Brain microvascular endothelial cell (primary cell): ENCODE results near the gene HABP4.
A peak's percentile ranks its signal among the peaks of the same experiment; 100 is the strongest.

Experiments used
- DNase-seq: peaks from one replicate; pipeline ENCODE4 v3.0.0-alpha.2; 2020
- H3K27ac ChIP-seq: fragments of 250-450 bp; sonication (Bioruptor Pico); 2 replicates; pipeline ENCODE4 v1.5.1; 2020; ENCODE audit warnings: mild to moderate bottlenecking, moderate library complexity
- H3K27me3 ChIP-seq: fragments of 250-450 bp; sonication (Bioruptor Pico); replicated peaks from 2 replicates; pipeline ENCODE4 v1.5.1; 2020; ENCODE audit warnings: mild to moderate bottlenecking
- H3K36me3 ChIP-seq: fragments of 250-450 bp; sonication (Bioruptor Pico); replicated peaks from 2 replicates; pipeline ENCODE4 v1.5.1; 2020; ENCODE audit warnings: mild to moderate bottlenecking
- H3K4me3 ChIP-seq: 2 replicates; pipeline ENCODE4 v1.5.1; 2011; ENCODE audit warnings: low read depth, mild to moderate bottlenecking, control low read depth, low read length, moderate library complexity
- CTCF ChIP-seq: IDR thresholded peaks from 2 replicates; pipeline ENCODE4 v1.5.1; 2011; ENCODE audit warnings: low read depth, mild to moderate bottlenecking, moderate library complexity, low read length, control low read depth, inconsistent platforms; ENCODE audit errors: missing control alignments
- in situ Hi-C: cut with HindIII; loops from 2 replicates; pipeline ENCODE4 v1.10.0; 2017; ENCODE audit warnings: low sequenced_read_pairs, low pct_ligation_motif_present

The HABP4 gene

GRCh38 chr9:96413302-96414221 lies 36.4 kb upstream of the HABP4 start:
- no peak for TF ChIP-seq CTCF
- Histone ChIP-seq H3K4me3 (no peak overlapping the region), H3K27ac (no peak overlapping the region), H3K36me3 (no peaks in the 10 kb centered on the region), H3K27me3 (no peaks in the 10 kb centered on the region)
- in situ Hi-C loops: no loop called here
- no peak for DNase-seq

- Histone ChIP-seq H3K27ac (peak overlapping the region; percentile 61), H3K27me3 (no peaks in the 10 kb centered on the region), H3K36me3 (no peaks in the 10 kb centered on the region), H3K4me3 (peak overlapping the region; percentile 93)
- peak; percentile 66 for DNase-seq
- peak; percentile 27 for TF ChIP-seq CTCF
- in situ Hi-C loops: no loop called here
These were observed 32.9 kb upstream of the HABP4 start for GRCh38 chr9:96417051-96417586.

DNA sequence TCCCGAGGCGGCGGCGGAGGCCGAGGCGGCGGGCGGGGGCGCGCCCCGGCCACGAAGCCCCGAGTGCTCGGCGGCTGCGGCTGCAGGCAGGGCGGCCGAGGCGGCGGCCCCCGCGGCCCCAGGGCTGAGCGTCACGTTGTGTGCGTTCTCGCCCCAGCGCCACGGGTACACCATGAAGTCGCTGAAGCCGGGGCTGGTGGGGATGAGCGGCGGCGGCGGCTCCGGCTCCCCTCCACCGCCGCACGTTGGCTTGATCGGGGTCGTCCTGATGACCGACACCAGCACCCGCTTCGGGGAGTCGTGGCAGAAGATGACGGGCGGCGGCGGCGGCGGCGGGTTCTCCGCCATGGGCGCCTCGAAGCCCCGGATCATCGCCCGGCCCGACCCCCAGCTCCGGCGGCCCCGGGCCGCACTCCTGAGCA lies 32.3 kb upstream of the HABP4 start:
- in situ Hi-C loops: no loop called here
- TF ChIP-seq CTCF: no peak
- DNase-seq: no peak
- Histone ChIP-seq H3K36me3 (no peaks in the 10 kb centered on the region), H3K27ac (peak overlapping the region; percentile 34), H3K27me3 (no peaks in the 10 kb centered on the region), H3K4me3 (peak overlapping the region; percentile 93)

DNA sequence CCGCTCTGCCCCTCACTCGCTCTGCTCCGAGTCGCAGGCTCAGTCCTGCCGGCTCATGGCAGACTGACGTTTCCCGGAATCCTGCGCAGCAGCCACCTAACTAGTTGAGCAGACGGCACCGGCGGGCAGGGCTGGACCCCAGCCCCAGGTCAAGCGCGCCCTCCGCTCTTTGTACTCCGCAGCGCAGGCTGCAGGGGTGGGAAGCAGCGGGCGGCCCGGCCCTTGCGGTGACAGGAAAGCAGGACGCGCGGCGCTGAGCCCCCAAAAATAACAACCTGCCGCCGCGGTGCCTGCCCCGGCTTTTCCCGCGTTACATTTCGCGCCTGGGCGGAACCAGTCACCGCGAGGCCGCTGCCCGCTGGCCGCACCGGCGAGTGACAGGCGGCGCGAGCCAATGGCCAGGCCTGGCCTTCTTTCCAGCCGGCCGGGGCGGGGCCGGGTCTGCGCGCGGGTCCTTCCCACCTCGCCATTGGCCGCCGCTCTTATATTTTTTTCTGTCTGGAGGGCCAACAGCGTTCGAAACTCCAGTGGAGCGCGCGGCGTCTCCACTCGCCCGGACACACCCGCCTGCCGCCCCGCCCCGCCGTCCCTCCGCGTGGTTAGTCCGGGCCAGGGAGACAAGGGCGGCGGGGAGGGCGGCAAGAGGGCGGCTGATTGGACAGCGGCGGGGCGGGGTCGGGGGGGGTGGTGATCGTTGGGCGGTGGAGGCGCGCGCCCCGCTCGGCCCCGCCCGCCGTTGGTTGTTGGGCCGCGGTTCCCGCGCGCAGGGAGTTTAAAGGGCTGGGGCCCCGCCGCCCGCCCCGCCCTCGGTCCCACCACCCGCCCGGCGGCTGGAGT lies 31.7 kb upstream of the HABP4 start, which contains the start of gene ZNF367:
Gene ZNF367 (minus strand): TSS at position 288 of the 837 bp plus-strand sequence. CDS start 338 bp downstream, outside the sequence.
- in situ Hi-C loops: no loop called here
- DNase-seq: peak; percentile 96
- H3K4me3 ChIP-seq: peak within 1 kb of the TSS; percentile 93
- H3K27ac ChIP-seq: peak within 1 kb of the TSS; percentile 72
- no peaks in the 10 kb centered on the region for H3K36me3 ChIP-seq
- no peaks in the 10 kb centered on the region for H3K27me3 ChIP-seq
- no peak for TF ChIP-seq CTCF

GRCh38 chr9:96418920-96419690 lies 30.9 kb upstream of the HABP4 start:
- Histone ChIP-seq H3K36me3 (no peaks in the 10 kb centered on the region), H3K4me3 (peak overlapping the region; percentile 76), H3K27me3 (no peaks in the 10 kb centered on the region), H3K27ac (peak overlapping the region; percentile 72)
- no peak for TF ChIP-seq CTCF
- DNase-seq: peak; percentile 3
- in situ Hi-C loops: no loop called here
